ENCODE results near the gene NEGR1. TPM values are rescaled to one million over a fixed set of nuclear protein-coding genes. Genes with fewer than 3 reads are reported as not detected.

Gene NEGR1
- total RNA-seq, 1 donor from 2014 or later = 2.4 TPM

DNA sequence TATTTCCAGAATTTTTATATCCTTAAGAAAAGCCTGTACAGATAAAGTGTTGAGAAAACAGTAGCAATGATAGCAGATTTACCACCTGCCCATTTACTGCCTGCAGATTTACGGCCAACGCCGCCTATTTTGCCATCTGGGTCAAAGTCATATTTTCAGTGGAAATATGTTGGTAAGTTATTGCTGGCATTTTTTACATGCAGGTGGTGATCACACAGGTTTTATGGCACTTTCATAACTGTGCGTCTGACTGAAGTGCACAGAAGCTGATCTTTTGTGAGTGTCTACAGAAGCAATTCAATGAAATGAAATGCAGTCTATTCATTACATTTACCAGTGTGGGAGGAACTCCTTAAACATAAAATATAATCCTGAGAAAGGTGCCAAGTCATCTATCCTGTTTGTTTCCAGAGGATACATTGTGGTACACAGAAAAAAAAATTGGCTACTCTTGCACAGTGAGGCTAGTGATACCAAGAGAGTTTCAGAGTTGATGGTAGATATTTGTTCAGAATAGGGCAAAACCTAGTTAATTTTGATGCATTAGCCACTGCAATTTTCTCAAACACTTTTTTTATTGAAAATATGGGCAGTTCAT lies 458.5 kb downstream of the NEGR1 start:
- no peak for DNase-seq (ENCODE audit: low spot score in 2 of 2, unreplicated experiment in 2 of 2)
- no peaks in the 10 kb centered on the region for H3K36me3 Mint-ChIP-seq
- no peak overlapping the region for H3K4me3 Mint-ChIP-seq
- no peak overlapping the region for H3K27ac Mint-ChIP-seq
- H3K4me1 Mint-ChIP-seq = no peaks in the 10 kb centered on the region
- H3K9me3 Mint-ChIP-seq = no peaks in the 10 kb centered on the region
- H3K27me3 Mint-ChIP-seq (ENCODE audit: low read depth) = no peaks in the 10 kb centered on the region
- TF ChIP-seq, protein P1, sequence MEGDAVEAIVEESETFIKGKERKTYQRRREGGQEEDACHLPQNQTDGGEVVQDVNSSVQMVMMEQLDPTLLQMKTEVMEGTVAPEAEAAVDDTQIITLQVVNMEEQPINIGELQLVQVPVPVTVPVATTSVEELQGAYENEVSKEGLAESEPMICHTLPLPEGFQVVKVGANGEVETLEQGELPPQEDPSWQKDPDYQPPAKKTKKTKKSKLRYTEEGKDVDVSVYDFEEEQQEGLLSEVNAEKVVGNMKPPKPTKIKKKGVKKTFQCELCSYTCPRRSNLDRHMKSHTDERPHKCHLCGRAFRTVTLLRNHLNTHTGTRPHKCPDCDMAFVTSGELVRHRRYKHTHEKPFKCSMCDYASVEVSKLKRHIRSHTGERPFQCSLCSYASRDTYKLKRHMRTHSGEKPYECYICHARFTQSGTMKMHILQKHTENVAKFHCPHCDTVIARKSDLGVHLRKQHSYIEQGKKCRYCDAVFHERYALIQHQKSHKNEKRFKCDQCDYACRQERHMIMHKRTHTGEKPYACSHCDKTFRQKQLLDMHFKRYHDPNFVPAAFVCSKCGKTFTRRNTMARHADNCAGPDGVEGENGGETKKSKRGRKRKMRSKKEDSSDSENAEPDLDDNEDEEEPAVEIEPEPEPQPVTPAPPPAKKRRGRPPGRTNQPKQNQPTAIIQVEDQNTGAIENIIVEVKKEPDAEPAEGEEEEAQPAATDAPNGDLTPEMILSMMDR (IDR thresholded peaks at IDR 0.05; ENCODE audit: unreplicated experiment) = no peak

DNA sequence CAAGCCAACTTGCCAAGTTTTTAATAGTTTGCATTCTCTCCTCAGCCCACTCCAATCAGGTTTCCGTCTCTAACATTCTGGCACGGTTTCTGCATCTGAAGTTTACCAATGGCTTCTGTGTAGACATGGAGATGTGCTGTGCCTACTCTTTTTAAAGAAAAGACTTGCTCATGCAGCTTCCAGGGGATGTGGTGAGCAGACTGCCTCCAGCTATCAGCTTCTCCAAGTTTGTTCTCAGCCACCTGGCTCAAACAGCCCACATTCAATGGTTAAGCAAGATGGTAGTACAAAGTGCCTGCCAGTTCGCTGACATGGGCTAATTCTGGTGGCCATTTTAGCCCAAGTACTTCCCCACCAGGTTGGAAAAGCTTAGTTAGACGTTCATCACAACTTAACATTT lies 465.3 kb downstream of the NEGR1 start:
- DNase-seq (ENCODE audit: low spot score in 2 of 2, unreplicated experiment in 2 of 2) = no peak
- H3K4me3 Mint-ChIP-seq = no peak overlapping the region
- H3K36me3 Mint-ChIP-seq = no peaks in the 10 kb centered on the region

DNA sequence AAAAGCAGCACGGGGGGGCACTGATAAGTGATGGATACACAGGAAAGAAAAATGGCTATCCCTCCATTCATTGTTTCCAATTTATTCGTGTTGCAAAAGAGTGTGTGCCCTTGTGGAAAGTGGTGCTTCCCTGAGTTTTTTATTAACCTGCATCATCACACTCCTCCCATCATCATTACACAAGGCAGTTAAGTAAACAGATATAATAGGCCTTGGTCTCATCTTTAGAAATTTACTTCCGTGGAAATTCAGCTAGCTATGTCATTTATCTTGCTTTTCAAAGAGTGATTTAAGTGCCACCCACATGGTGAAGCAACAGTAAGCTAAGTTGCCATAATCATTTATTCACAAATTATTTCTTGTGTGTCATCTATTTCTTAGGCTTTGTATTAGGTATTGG lies 473.3 kb downstream of the NEGR1 start:
- H3K27me3 Mint-ChIP-seq (ENCODE audit: low read depth) = peaks cover 7% of the 10 kb centered on the region
- TF ChIP-seq, protein P1 (IDR thresholded peaks at IDR 0.05; ENCODE audit: unreplicated experiment) = no peak
- H3K9me3 Mint-ChIP-seq = no peaks in the 10 kb centered on the region
- no peaks in the 10 kb centered on the region for H3K36me3 Mint-ChIP-seq
- H3K4me1 Mint-ChIP-seq = no peaks in the 10 kb centered on the region
- DNase-seq (ENCODE audit: low spot score in 2 of 2, unreplicated experiment in 2 of 2) = no peak
- no peak overlapping the region for H3K27ac Mint-ChIP-seq
- H3K4me3 Mint-ChIP-seq = no peak overlapping the region

More for the DNA sequence above, 465.3 kb downstream of the NEGR1 start:
- Mint-ChIP-seq H3K4me1 (no peaks in the 10 kb centered on the region), H3K9me3 (no peaks in the 10 kb centered on the region), H3K27ac (no peak overlapping the region), H3K27me3 (ENCODE audit: low read depth) (peaks cover 17% of the 10 kb centered on the region)
- TF ChIP-seq, protein P1 (IDR thresholded peaks at IDR 0.05; ENCODE audit: unreplicated experiment) = no peak

DNA sequence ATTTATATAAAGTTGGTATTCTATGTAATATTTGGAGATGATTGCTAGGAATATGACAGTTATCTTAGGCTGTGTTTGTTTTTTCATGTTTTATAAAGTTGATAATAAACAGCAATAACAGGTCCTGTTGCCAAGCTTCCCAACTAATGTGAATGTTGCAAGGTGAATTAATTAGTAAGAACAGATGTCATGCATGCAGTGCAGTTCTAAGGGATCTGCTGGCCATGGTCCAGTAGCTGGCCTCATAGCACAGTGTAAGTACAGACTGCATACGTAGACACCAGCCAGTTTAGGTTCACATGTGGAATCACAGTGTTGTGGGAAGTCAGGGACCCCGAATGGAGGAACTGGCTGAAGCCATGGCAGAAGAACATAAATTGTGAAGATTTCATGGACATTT lies 478.2 kb downstream of the NEGR1 start:
- no peaks in the 10 kb centered on the region for H3K4me1 Mint-ChIP-seq
- DNase-seq (ENCODE audit: low spot score in 2 of 2, unreplicated experiment in 2 of 2) = no peak
- no peak overlapping the region for H3K4me3 Mint-ChIP-seq
- H3K27me3 Mint-ChIP-seq (ENCODE audit: low read depth) = no peaks in the 10 kb centered on the region
- TF ChIP-seq, protein P1 (IDR thresholded peaks at IDR 0.05; ENCODE audit: unreplicated experiment) = no peak
- H3K9me3 Mint-ChIP-seq = no peaks in the 10 kb centered on the region
- H3K36me3 Mint-ChIP-seq = no peaks in the 10 kb centered on the region
- no peak overlapping the region for H3K27ac Mint-ChIP-seq

DNA sequence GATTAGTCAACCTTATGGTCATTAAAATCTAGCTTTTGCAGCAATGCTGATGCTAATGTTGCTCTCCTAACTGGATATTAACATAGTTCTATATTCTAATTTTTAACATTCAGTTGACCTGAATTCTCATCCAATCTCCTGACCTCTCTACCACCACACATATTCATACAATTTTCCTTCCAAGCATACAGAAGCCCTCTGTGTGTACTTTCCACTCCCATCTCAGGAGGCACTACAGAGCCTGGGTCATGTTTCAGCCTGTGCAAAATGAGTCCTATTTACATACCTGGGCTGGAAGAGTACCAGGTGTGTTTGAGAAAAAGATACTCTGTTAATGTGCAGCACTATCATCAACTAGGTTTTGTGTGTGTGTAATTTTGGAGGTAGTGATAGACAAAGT lies 486.3 kb downstream of the NEGR1 start:
- H3K27me3 Mint-ChIP-seq (ENCODE audit: low read depth) = no peaks in the 10 kb centered on the region
- no peak overlapping the region for H3K27ac Mint-ChIP-seq
- H3K4me1 Mint-ChIP-seq = no peaks in the 10 kb centered on the region
- TF ChIP-seq, protein P1 (IDR thresholded peaks at IDR 0.05; ENCODE audit: unreplicated experiment) = no peak
- no peaks in the 10 kb centered on the region for H3K9me3 Mint-ChIP-seq
- no peaks in the 10 kb centered on the region for H3K36me3 Mint-ChIP-seq
- no peak overlapping the region for H3K4me3 Mint-ChIP-seq
- DNase-seq (ENCODE audit: low spot score in 2 of 2, unreplicated experiment in 2 of 2) = no peak

DNA sequence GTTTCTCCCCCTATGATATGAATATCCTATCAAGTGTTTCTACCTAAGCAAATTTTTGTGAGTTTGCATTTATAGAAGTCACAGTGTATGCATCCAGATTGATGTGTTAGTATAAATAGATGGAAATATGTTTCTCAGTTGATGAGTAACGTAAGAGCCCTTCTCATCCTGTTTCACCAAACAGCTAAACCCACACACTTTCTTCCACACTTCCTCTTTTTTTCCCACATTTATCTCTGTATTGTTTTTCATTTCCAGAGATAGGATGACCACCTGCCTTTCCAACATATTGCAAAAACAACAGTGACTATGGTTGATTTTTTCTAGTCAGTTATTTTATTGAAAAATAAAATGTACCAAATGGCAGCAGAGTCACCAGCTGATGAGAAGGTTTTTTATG lies 490.1 kb downstream of the NEGR1 start:
- no peaks in the 10 kb centered on the region for H3K36me3 Mint-ChIP-seq
- H3K4me3 Mint-ChIP-seq = no peak overlapping the region
- no peak overlapping the region for H3K27ac Mint-ChIP-seq

More for the DNA sequence above, 490.1 kb downstream of the NEGR1 start:
- DNase-seq (ENCODE audit: low spot score in 2 of 2, unreplicated experiment in 2 of 2) = no peak
- Mint-ChIP-seq H3K4me1 (peaks cover 3% of the 10 kb centered on the region), H3K9me3 (peaks cover 3% of the 10 kb centered on the region), H3K27me3 (ENCODE audit: low read depth) (no peaks in the 10 kb centered on the region)
- TF ChIP-seq, protein P1 (IDR thresholded peaks at IDR 0.05; ENCODE audit: unreplicated experiment) = no peak
